Measurements from ENCODE around the gene CHCHD6.

Gene CHCHD6

GRCh38 chr3:126703512-126704493 is at the start of gene CHCHD6:
Gene CHCHD6 (plus strand): TSS chr3:126704240. CDS start chr3:126704313, 73 bp downstream.
- peak; percentile 97 for DNase-seq (ENCODE audit: low spot score)

- peak; percentile 71 for DNase-seq (ENCODE audit: low spot score)
These were observed 49.3 kb upstream of the CHCHD6 start, which contains the start of gene TXNRD3 for GRCh38 chr3:126654571-126655383. Gene TXNRD3 (minus strand): TSS chr3:126655124.

- DNase-seq (ENCODE audit: low spot score): no peak
These were observed 48.2 kb upstream of the CHCHD6 start for GRCh38 chr3:126655887-126656286.

GRCh38 chr3:126656371-126657134 is 47.5 kb upstream of the CHCHD6 start:
- no peak for DNase-seq (ENCODE audit: low spot score)

- DNase-seq (ENCODE audit: low spot score): no peak
These were observed 46.1 kb upstream of the CHCHD6 start for GRCh38 chr3:126657901-126658300.

- DNase-seq (ENCODE audit: low spot score): no peak
These were observed 45.5 kb upstream of the CHCHD6 start for GRCh38 chr3:126658584-126658983.

- no peak for DNase-seq (ENCODE audit: low spot score)
These were observed 43.8 kb upstream of the CHCHD6 start for GRCh38 chr3:126659915-126660886.

GRCh38 chr3:126661532-126662364 is 42.3 kb upstream of the CHCHD6 start:
- DNase-seq (ENCODE audit: low spot score): no peak

- no peak for DNase-seq (ENCODE audit: low spot score)
These were observed 40.8 kb upstream of the CHCHD6 start for GRCh38 chr3:126663257-126663656.

- DNase-seq (ENCODE audit: low spot score): no peak
These were observed 40.3 kb upstream of the CHCHD6 start for GRCh38 chr3:126663750-126664149.

GRCh38 chr3:126664591-126665214 is 39.3 kb upstream of the CHCHD6 start:
- no peak for DNase-seq (ENCODE audit: low spot score)

- no peak for DNase-seq (ENCODE audit: low spot score)
These were observed 38.7 kb upstream of the CHCHD6 start for GRCh38 chr3:126665221-126665936.

- DNase-seq (ENCODE audit: low spot score): no peak
These were observed 37.9 kb upstream of the CHCHD6 start for GRCh38 chr3:126665959-126666657.

- DNase-seq (ENCODE audit: low spot score): no peak
These were observed 37.1 kb upstream of the CHCHD6 start for GRCh38 chr3:126666658-126667528.

- no peak for DNase-seq (ENCODE audit: low spot score)
These were observed 36.2 kb upstream of the CHCHD6 start for GRCh38 chr3:126667631-126668449.

Measured in Ammon's horn (tissue), 1 donor.